Activated naive CD8-positive, alpha-beta T cell (primary cell): ENCODE data around the gene GJB3.
"Not testable (repeated sequence)": the region's sequence is repeated elsewhere in the genome, so short reads cannot be mapped to it uniquely, and the experiment has no call there.

Source experiments
- H3K27ac Mint-ChIP-seq: one replicate; pipeline ENCODE4 v1.8.0; 2021; ENCODE audit warnings: mixed read lengths
- H3K27me3 Mint-ChIP-seq: one replicate; pipeline ENCODE4 v1.8.0; 2021; ENCODE audit warnings: mixed read lengths
- H3K36me3 Mint-ChIP-seq: one replicate; pipeline ENCODE4 v1.8.0; 2021; ENCODE audit warnings: mixed read lengths
- H3K4me1 Mint-ChIP-seq: one replicate; pipeline ENCODE4 v1.8.0; 2021; ENCODE audit warnings: low read depth, mixed read lengths
- H3K4me3 Mint-ChIP-seq: one replicate; pipeline ENCODE4 v1.8.0; 2021; ENCODE audit warnings: mild to moderate bottlenecking, mixed read lengths
- H3K9me3 Mint-ChIP-seq: one replicate; pipeline ENCODE4 v1.8.0; 2021; ENCODE audit warnings: low read depth, mixed read lengths

GJB3 gene

DNA sequence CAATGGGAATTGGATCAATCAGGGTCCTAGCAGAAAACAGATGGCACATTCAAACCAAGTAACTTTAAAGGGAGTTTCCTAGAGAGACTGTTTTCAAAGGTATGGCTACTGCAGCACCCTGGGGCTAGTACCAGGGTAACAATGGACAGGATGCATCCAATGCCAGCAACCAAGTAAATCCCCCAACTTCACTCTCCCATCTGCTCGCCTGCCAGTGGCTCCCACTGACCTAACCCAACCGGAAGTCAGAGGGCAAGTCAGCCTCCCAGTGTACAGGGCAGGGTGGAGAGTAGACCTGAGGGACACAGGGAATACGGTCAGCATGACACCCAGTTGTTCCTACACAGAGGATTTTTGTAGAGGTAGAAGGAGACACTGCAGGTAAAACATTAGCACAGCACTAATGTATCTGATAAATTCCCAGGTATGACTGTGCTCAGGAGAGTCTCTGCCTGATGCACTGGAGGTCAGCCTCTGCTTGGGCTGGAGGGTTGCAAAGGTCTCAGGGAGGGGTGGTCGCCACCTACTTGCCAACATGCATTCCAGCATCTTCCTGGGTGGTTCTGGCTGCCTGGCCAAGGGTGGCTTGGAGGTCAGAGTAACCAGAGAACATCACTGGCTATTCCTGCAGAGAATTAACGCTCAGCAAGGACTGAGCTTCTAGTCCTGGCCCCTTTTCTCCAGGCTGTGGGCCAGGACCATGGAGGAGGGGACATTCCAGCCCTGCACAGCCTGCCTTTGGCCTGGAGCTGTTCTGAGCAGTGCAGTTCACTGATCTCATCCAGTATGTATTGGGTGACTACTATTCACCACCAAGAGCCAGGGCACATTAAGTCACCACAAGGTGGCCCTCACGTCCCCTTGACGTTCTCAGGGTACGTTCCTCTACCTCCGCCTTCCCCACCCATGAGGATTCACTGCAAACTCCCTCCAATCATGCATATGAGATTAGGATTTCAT, 6.7 kb downstream of the GJB3 start:
- peaks cover 7% of the 10 kb centered on the region for H3K4me1 Mint-ChIP-seq
- H3K4me3 Mint-ChIP-seq = no peak overlapping the region
- no peaks in the 10 kb centered on the region for H3K9me3 Mint-ChIP-seq
- peaks cover 36% of the 10 kb centered on the region for H3K27me3 Mint-ChIP-seq
- no peaks in the 10 kb centered on the region for H3K36me3 Mint-ChIP-seq
- no peak overlapping the region for H3K27ac Mint-ChIP-seq

DNA sequence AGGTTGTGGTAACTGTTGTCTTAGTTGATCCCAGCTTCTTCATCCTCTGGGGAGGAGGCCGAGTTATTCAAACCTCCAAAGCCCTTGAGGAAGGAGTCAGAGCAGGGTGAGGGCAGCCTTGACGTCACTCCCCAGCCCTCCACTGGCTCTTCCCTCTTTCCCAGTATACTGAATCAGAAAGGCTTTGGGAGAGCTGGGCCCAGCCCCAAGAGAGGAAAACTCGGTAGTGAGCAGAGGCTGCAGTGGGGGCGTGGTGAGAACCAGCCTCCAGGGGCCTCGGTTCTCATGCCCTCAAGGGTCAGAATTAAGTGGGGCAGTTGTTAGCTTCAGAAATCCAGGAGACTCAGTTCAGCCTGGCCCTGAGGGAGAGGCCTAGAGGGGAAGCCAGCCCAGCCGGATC, 10.0 kb downstream of the GJB3 start:
- no peaks in the 10 kb centered on the region for H3K36me3 Mint-ChIP-seq
- no peak overlapping the region for H3K4me3 Mint-ChIP-seq
- H3K27me3 Mint-ChIP-seq = peaks cover 27% of the 10 kb centered on the region
- H3K4me1 Mint-ChIP-seq = peaks cover 7% of the 10 kb centered on the region
- H3K27ac Mint-ChIP-seq = no peak overlapping the region
- H3K9me3 Mint-ChIP-seq = no peaks in the 10 kb centered on the region

DNA sequence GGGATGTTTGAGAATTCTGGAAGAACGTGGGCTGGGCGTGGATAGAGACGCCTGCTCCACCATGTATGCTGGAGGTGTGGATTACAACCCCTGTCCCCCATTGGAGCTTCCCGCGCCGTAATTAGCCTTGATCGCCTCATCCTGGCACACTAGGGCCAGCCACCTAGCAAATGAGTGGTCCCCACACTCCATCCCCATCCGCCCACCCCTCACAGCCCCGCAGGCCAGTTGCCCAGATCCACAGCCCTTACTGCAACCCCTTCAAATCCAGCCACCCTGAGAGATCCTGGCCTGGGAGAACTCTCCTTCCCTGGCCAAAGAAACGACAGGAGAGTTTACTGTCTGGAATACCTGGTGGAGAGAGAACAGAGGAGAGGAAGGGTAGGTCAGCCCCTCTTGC, 11.4 kb downstream of the GJB3 start:
- Mint-ChIP-seq H3K27me3 (peaks cover 21% of the 10 kb centered on the region), H3K4me3 (peak overlapping the region; percentile 64), H3K36me3 (no peaks in the 10 kb centered on the region), H3K4me1 (peaks cover 4% of the 10 kb centered on the region), H3K27ac (no peak overlapping the region), H3K9me3 (no peaks in the 10 kb centered on the region)

DNA sequence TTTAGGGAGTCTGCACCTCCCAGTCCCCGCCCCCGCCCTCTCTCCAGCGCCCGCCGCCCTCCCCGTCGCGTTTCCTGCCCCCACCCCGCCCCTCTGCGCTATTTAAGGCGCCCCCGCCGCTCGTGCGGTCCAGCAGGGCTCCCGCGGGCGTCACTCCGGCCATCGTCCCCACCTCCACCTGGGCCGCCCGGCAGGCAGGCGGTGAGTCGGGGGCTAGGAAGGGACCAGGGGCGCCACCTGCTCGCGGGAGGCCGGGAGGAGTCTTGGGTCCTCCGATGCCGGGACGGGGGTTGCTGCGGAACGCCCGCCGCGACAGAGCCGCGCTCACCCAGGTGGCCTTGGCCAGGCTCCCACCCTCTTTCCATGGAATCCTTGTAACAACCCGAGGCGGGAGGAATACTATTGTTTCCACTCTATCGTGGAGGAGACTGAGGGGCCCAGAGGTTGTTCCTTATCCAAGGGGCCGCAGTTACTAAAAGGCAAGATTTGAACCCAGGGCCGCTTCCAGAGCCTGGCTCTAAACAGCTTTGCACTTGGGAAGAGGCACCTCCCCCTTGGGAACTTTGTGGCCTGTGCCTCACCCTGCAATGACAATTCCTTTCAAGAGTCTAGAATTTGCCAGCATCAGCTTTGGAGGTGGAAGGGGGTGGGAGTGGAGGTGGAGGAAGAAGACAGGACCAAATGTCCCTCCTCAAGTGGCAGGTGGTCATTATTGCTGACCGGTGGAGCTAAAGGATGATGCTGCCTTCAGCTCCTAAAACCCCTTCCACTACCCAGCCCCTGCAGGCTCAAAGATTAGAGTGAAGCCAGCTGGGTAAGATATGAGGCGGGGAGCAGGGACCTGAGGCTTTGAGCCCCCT, 12.1 kb downstream of the GJB3 start, which contains the start of gene GJA4:
Gene GJA4, plus strand, starts transcription at position 132 of the 860 bp plus-strand sequence. CDS start 1,215 bp downstream, outside the sequence.
- Mint-ChIP-seq H3K4me1 (peaks cover 4% of the 10 kb centered on the region), H3K36me3 (no peaks in the 10 kb centered on the region), H3K27me3 (peaks cover 21% of the 10 kb centered on the region), H3K27ac (no peak within 1 kb of the TSS), H3K4me3 (peak within 1 kb of the TSS; percentile 64), H3K9me3 (no peaks in the 10 kb centered on the region)

DNA sequence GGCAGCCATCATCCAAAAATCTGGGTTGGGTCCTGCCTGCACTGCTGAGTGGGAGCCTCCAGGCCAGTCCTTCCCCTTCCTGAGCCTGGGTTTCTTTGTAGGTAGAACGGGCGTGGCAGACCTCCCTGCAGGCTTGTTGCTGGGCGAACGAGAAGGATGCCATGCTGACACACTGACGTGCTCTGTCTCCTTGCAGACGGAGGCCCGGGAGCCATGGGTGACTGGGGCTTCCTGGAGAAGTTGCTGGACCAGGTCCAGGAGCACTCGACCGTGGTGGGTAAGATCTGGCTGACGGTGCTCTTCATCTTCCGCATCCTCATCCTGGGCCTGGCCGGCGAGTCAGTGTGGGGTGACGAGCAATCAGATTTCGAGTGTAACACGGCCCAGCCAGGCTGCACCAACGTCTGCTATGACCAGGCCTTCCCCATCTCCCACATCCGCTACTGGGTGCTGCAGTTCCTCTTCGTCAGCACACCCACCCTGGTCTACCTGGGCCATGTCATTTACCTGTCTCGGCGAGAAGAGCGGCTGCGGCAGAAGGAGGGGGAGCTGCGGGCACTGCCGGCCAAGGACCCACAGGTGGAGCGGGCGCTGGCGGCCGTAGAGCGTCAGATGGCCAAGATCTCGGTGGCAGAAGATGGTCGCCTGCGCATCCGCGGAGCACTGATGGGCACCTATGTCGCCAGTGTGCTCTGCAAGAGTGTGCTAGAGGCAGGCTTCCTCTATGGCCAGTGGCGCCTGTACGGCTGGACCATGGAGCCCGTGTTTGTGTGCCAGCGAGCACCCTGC, 13.2 kb downstream of the GJB3 start:
- H3K27me3 Mint-ChIP-seq = peaks cover 14% of the 10 kb centered on the region
- no peaks in the 10 kb centered on the region for H3K36me3 Mint-ChIP-seq
- no peak overlapping the region for H3K27ac Mint-ChIP-seq
- H3K9me3 Mint-ChIP-seq = no peaks in the 10 kb centered on the region
- no peak overlapping the region for H3K4me3 Mint-ChIP-seq
- peaks cover 4% of the 10 kb centered on the region for H3K4me1 Mint-ChIP-seq

DNA sequence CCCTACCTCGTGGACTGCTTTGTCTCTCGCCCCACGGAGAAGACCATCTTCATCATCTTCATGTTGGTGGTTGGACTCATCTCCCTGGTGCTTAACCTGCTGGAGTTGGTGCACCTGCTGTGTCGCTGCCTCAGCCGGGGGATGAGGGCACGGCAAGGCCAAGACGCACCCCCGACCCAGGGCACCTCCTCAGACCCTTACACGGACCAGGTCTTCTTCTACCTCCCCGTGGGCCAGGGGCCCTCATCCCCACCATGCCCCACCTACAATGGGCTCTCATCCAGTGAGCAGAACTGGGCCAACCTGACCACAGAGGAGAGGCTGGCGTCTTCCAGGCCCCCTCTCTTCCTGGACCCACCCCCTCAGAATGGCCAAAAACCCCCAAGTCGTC, 13.8 kb downstream of the GJB3 start:
- no peaks in the 10 kb centered on the region for H3K36me3 Mint-ChIP-seq
- no peak overlapping the region for H3K27ac Mint-ChIP-seq
- no peak overlapping the region for H3K4me3 Mint-ChIP-seq
- H3K9me3 Mint-ChIP-seq = no peaks in the 10 kb centered on the region
- H3K27me3 Mint-ChIP-seq = peaks cover 14% of the 10 kb centered on the region
- peaks cover 4% of the 10 kb centered on the region for H3K4me1 Mint-ChIP-seq

DNA sequence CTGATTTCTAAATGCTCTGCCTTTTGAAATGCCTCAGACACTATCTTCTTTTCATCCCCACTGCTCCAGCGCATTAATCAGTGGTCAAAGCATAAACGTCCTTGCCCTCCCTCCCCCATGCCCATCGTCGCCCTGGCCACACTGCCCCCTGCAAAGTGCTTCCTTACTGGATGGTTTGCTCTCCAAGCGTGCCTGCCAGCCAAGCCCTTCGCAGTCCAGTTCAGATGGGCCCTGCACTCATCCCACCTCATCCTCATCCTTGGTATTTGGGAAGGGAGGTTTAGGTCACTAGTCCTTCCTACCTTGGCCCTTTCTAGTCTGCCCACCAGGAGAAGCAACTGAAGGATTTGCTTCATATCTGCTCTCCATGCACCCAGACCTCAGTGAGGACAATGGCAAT, 14.9 kb downstream of the GJB3 start:
- peaks cover 7% of the 10 kb centered on the region for H3K27me3 Mint-ChIP-seq
- H3K4me3 Mint-ChIP-seq = no peak overlapping the region
- no peaks in the 10 kb centered on the region for H3K9me3 Mint-ChIP-seq
- H3K4me1 Mint-ChIP-seq = peaks cover 8% of the 10 kb centered on the region
- H3K27ac Mint-ChIP-seq = no peak overlapping the region
- no peaks in the 10 kb centered on the region for H3K36me3 Mint-ChIP-seq

DNA sequence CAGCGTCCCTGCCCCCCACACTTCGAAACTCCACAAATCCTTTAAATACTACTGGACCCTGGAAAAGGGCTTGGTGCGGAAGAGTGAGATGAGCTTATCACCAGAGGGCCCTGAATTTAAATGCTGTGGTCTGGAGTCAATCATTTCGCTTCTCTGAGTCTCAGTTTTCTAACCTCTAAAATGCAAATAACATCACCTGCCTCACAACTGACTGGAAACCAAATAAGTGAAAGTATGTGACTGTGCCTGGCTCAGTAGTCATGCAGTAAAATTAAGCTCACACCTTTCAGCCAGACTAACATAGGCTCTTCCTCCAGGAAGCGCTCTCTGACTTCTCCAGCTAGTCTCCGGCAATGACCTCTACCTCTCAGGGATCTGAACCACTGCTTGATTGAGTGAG, 16.0 kb downstream of the GJB3 start:
- Mint-ChIP-seq H3K27ac (no peak overlapping the region), H3K9me3 (no peaks in the 10 kb centered on the region), H3K4me3 (no peak overlapping the region), H3K4me1 (peaks cover 8% of the 10 kb centered on the region), H3K36me3 (no peaks in the 10 kb centered on the region), H3K27me3 (peaks cover 2% of the 10 kb centered on the region)

DNA sequence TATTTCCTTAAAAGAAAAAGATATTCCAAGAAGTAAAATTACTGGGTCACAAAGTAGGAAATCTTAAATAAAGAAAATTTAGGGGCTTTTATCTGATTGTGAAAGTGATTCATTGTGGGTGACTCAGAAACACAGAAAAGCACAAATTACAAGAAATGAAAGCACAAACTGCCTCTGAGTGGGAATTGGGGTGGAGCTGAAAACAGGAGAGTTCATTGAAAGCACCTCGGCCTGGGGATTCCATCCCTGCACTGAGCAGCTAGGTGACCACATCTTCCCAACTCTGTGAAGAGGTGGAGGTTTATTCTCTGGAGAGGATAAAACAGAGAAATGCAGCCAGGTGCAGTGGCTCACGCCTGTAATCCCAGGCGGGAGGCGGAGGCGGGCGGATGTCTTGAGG, 19.2 kb downstream of the GJB3 start:
- Mint-ChIP-seq H3K4me3 (no peak overlapping the region), H3K36me3 (peaks cover 8% of the 10 kb centered on the region), H3K4me1 (peaks cover 3% of the 10 kb centered on the region), H3K9me3 (peaks cover 4% of the 10 kb centered on the region), H3K27ac (peak overlapping the region; percentile 70), H3K27me3 (no peaks in the 10 kb centered on the region)

DNA sequence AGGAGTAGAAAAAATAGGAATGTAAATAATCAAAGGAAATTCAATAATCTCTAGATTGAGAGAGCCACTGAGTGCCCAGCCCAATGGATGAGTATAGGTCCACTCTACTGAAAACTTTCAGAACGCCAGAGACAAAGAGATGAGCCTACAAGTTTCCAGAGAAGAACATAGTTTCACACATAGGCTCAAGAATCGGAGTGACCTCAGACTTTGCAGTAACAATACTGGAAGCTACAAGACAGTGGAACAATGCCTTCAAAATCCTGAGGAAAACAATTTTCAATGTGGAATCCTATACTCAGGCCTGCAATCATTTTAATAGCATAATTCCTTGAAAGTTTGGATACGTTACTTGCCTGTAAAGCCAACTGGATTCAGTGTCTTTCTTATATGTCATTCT, 22.8 kb downstream of the GJB3 start:
- H3K27ac Mint-ChIP-seq = no peak overlapping the region
- no peaks in the 10 kb centered on the region for H3K27me3 Mint-ChIP-seq
- H3K9me3 Mint-ChIP-seq = peaks cover 4% of the 10 kb centered on the region
- H3K36me3 Mint-ChIP-seq = peaks cover 10% of the 10 kb centered on the region
- H3K4me3 Mint-ChIP-seq = no peak overlapping the region
- peaks cover 3% of the 10 kb centered on the region for H3K4me1 Mint-ChIP-seq

DNA sequence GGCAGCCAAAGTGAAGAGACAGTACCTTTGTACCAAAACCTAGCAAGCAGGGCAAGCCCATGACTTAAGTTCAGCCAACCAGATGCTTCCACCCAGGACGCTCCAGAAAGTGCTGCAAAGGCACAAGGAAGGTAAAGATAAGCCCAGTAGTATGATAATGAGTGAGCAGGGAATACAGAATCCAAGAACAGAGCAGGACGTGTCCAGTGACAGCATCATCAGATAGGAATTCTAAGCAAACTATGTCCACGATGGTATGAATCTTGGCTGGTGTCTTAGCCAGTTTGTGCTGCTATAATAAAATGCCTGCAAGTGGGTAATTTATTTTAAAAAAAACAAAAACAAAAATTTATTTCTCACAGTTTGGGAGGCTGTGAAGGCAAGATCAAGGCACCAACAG, 25.4 kb downstream of the GJB3 start:
- H3K36me3 Mint-ChIP-seq = peaks cover 14% of the 10 kb centered on the region
- no peaks in the 10 kb centered on the region for H3K27me3 Mint-ChIP-seq
- no peak overlapping the region for H3K27ac Mint-ChIP-seq
- peaks cover 4% of the 10 kb centered on the region for H3K9me3 Mint-ChIP-seq
- no peaks in the 10 kb centered on the region for H3K4me1 Mint-ChIP-seq
- H3K4me3 Mint-ChIP-seq = no peak overlapping the region

DNA sequence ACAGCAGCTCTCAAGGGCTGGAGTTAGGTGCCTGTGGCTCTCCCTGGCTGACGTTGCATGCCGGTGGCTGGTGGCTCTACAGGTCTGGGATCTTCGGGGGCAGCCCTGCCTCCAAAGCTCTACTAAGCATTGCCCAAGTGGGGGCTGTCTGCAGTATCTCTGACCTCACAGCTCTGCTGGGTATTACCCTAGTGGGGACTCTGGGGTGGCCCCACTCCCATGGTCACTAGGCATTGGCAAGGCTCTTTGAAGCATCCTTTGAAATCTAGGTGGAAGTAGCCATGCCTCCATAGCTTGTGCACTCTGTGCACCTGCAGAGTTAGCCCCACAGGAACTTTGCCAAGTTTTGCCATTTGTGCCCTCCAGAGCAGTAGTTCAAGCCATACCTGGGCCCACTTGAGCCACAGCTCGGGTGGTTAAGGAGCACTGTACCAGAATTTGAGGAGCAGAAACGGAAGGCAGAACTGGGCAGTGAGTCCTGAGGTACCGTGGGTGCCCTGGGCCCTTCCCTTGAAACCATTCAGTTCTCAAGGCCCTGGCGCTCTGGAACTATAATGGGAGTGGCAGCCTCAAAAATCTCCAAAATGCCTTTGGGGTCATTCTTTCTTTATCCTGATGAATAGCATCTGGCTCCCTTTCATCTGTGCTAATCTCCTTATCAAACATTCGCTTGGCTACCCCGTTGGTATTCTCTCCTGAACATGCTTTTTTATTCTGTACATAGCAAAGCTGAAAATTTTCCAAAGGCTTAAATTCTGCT, 27.2 kb downstream of the GJB3 start:
- peaks cover 4% of the 10 kb centered on the region for H3K9me3 Mint-ChIP-seq
- H3K36me3 Mint-ChIP-seq = peaks cover 14% of the 10 kb centered on the region
- no peak overlapping the region for H3K27ac Mint-ChIP-seq
- H3K4me3 Mint-ChIP-seq = no peak overlapping the region
- no peaks in the 10 kb centered on the region for H3K27me3 Mint-ChIP-seq
- no peaks in the 10 kb centered on the region for H3K4me1 Mint-ChIP-seq

DNA sequence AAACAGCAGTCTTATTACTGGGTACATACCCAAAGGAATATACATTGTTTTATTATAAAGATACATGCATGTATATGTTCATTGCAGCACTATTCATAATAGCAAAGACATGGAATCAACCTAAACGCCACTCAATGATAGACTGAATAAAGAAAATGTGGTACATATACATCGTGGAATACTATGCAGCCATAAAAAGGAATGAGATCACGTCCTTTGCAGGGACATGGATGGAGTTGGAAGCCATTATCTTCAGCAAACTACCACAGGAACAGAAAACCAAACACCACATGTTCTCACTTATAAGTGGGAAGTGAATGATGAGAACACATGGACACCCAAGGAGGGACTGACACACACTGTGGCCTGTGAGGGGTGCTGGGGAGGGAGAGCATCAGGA, 29.8 kb downstream of the GJB3 start:
- H3K27ac Mint-ChIP-seq, H3K27me3 Mint-ChIP-seq, H3K4me3 Mint-ChIP-seq, H3K4me1 Mint-ChIP-seq, H3K36me3 Mint-ChIP-seq, H3K9me3 Mint-ChIP-seq: not testable (repeated sequence)

DNA sequence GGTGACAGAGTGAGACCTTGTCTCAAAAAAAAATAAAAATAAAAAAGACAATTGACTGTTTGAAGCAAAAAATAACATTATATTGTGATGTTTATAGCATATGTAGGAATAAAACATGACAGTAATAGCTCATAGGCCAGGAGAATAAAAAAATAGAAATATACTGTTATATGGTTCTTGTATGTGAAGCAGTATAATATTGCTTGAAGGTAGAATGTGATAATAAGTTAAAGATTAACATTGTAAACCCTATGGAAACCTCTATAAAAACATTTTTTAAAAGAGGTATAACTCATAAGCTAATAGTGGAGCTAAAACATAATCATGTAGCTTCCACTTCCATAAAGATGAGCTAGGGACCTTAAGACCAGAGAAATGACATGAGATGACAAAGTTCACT, 35.3 kb downstream of the GJB3 start:
- Mint-ChIP-seq H3K27ac (no peak overlapping the region), H3K27me3 (no peaks in the 10 kb centered on the region), H3K36me3 (peaks cover 2% of the 10 kb centered on the region), H3K4me3 (no peak overlapping the region), H3K9me3 (no peaks in the 10 kb centered on the region), H3K4me1 (no peaks in the 10 kb centered on the region)
